ENCODE measurements around the gene BCL3. TPM values are rescaled to one million over a fixed set of nuclear protein-coding genes. Genes with fewer than 3 reads are reported as not detected.

Gene BCL3
- total RNA-seq, 1 donor from 2014 or later, result not detected

DNA sequence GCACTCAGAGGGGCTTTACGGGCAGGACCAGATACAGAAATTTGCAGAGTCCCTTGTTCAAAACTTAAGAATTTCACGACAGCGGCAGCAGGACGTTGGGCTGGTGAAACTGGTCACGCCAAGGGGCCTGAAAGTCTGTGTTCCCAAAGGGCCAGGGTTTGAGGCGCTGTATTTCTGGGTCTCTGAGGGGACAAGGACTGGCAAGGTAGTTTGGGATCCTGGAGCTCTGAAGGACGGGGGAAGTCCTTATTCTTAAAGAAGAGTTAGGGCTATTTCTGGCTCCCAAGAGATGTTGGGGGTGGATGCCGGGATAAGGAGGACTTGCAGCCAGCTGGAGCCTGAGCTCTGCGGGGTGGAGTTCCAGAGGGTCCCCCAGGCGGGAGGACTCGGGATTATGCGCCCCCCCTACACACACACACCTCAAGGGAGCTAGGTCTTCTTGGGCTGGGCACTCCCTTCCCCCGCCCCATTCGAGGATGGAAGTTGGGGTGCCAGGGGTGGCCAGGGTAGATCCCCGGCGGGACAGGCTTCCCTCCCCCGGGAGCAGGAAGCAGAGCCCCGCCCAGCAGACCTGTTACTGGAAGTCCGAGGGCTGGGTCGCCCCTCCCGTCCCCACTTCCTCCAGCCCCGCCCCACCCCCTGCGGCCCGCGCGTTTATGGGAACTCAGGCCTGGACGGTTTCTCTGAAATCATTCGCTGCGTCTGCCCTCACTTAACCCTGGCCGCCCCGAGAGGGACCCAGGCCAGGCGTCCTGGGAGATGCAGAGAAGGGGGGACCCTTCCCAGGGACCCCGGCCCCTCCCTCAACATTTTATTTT, 5.6 kb downstream of the BCL3 start:
- peak; percentile 68 for DNase-seq (ENCODE audit: low spot score)
- no peak overlapping the region for H3K27ac Mint-ChIP-seq
- H2AFZ ChIP-seq (replicated peaks), result no peak overlapping the region

DNA sequence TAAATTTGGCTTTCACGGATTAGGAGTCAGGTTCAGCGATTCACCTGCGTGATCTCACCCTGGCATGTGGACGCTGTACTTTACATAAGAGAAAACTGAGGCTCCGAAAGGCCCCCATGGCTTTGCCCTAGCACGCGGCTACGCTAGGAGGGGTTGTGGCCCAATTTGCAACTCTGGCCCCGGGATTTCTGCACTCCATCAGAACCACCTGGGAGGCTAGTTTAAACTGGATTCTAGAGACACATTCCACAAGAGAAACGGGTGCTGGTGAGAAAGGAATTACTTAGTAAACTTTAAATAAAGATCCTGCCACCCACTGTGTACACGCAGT, 6.2 kb downstream of the BCL3 start:
- Histone ChIP-seq H3K4me2 (peak overlapping the region; percentile 73), H3K36me3 (no peaks in the 10 kb centered on the region), H3K9ac (no peak overlapping the region), H3F3A (ENCODE audit: low read depth) (peaks cover 20% of the 10 kb centered on the region), H3K9me3 (ENCODE audit: low read depth) (no peaks in the 10 kb centered on the region), H3K79me2 (ENCODE audit: low read depth) (no peaks in the 10 kb centered on the region), H4K20me1 (ENCODE audit: low read depth) (peaks cover 33% of the 10 kb centered on the region), H3K4me3 (peak overlapping the region; percentile 40), H3K4me1 (peaks cover 21% of the 10 kb centered on the region), H2AFZ (replicated peaks) (no peak overlapping the region), H3K27me3 (peaks cover 100% of the 10 kb centered on the region), H3K27ac (no peak overlapping the region)
- H3K4me3 Mint-ChIP-seq, result peak overlapping the region; percentile 73
- H3K36me3 Mint-ChIP-seq, result no peaks in the 10 kb centered on the region
- no peak overlapping the region for H3K27ac Mint-ChIP-seq
- TF ChIP-seq EZH2 (IDR thresholded peaks at IDR 0.05), result peak; percentile 14
- TF ChIP-seq, protein P1, sequence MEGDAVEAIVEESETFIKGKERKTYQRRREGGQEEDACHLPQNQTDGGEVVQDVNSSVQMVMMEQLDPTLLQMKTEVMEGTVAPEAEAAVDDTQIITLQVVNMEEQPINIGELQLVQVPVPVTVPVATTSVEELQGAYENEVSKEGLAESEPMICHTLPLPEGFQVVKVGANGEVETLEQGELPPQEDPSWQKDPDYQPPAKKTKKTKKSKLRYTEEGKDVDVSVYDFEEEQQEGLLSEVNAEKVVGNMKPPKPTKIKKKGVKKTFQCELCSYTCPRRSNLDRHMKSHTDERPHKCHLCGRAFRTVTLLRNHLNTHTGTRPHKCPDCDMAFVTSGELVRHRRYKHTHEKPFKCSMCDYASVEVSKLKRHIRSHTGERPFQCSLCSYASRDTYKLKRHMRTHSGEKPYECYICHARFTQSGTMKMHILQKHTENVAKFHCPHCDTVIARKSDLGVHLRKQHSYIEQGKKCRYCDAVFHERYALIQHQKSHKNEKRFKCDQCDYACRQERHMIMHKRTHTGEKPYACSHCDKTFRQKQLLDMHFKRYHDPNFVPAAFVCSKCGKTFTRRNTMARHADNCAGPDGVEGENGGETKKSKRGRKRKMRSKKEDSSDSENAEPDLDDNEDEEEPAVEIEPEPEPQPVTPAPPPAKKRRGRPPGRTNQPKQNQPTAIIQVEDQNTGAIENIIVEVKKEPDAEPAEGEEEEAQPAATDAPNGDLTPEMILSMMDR (IDR thresholded peaks at IDR 0.05), result no peak
- no peak for TF ChIP-seq EZH2phosphoT487 (IDR thresholded peaks at IDR 0.05)
- no peak for DNase-seq (ENCODE audit: low spot score)
- H3K27me3 Mint-ChIP-seq (ENCODE audit: insufficient read depth, low read depth), result peaks cover 57% of the 10 kb centered on the region
- H3K9me3 Mint-ChIP-seq, result no peaks in the 10 kb centered on the region
- H3K4me1 Mint-ChIP-seq, result peaks cover 29% of the 10 kb centered on the region

More for the DNA sequence above, 5.6 kb downstream of the BCL3 start:
- TF ChIP-seq EZH2 (IDR thresholded peaks at IDR 0.05), result peak; percentile 67
- TF ChIP-seq, protein P1 (IDR thresholded peaks at IDR 0.05), result no peak
- no peak for TF ChIP-seq EZH2phosphoT487 (IDR thresholded peaks at IDR 0.05)
- Histone ChIP-seq H3F3A (ENCODE audit: low read depth) (peaks cover 20% of the 10 kb centered on the region), H4K20me1 (ENCODE audit: low read depth) (peaks cover 37% of the 10 kb centered on the region), H3K27me3 (peaks cover 100% of the 10 kb centered on the region), H3K79me2 (ENCODE audit: low read depth) (no peaks in the 10 kb centered on the region), H3K4me2 (peak overlapping the region; percentile 73), H3K9me3 (ENCODE audit: low read depth) (no peaks in the 10 kb centered on the region), H3K36me3 (no peaks in the 10 kb centered on the region), H3K27ac (no peak overlapping the region), H3K9ac (no peak overlapping the region), H3K4me3 (peak overlapping the region; percentile 40), H3K4me1 (peaks cover 21% of the 10 kb centered on the region)
- H3K4me3 Mint-ChIP-seq, result peak overlapping the region; percentile 78
- H3K36me3 Mint-ChIP-seq, result no peaks in the 10 kb centered on the region
- H3K4me1 Mint-ChIP-seq, result peaks cover 28% of the 10 kb centered on the region
- H3K27me3 Mint-ChIP-seq (ENCODE audit: insufficient read depth, low read depth), result peaks cover 63% of the 10 kb centered on the region
- H3K9me3 Mint-ChIP-seq, result no peaks in the 10 kb centered on the region

DNA sequence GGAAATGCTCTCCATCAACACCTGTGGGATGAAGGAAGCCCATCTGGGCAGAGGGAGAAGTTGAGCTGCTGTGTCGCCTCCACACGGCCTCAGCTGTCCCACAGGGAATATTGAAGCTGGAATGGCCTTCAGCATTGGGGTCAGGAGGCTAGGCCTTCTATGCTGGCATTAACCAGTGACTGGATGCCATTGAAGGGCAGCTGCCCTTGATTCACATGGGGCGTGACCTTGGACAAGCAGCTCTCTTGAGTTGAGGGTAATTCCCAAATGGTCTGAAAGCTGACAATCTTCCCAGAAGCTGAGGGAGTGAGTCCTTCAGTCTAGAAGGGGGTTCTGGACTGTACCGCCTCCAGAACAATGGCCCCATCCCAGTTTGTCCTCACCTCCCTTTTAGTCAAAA, 6.7 kb downstream of the BCL3 start:
- no peaks in the 10 kb centered on the region for H3K9me3 ChIP-seq (ENCODE audit: low read depth)
- H3K4me3 ChIP-seq, result no peak overlapping the region
- no peak overlapping the region for H2AFZ ChIP-seq (replicated peaks)
- peaks cover 21% of the 10 kb centered on the region for H3K4me1 ChIP-seq
- Mint-ChIP-seq H3K36me3 (no peaks in the 10 kb centered on the region), H3K4me1 (peaks cover 32% of the 10 kb centered on the region), H3K27me3 (ENCODE audit: insufficient read depth, low read depth) (peaks cover 56% of the 10 kb centered on the region), H3K9me3 (no peaks in the 10 kb centered on the region), H3K27ac (no peak overlapping the region), H3K4me3 (peak overlapping the region; percentile 73)
- peaks cover 20% of the 10 kb centered on the region for H3F3A ChIP-seq (ENCODE audit: low read depth)
- H4K20me1 ChIP-seq (ENCODE audit: low read depth), result peaks cover 33% of the 10 kb centered on the region
- H3K27me3 ChIP-seq, result peaks cover 98% of the 10 kb centered on the region
- no peaks in the 10 kb centered on the region for H3K79me2 ChIP-seq (ENCODE audit: low read depth)
- H3K27ac ChIP-seq, result no peak overlapping the region
- H3K9ac ChIP-seq, result no peak overlapping the region
- H3K36me3 ChIP-seq, result no peaks in the 10 kb centered on the region
- H3K4me2 ChIP-seq, result no peak overlapping the region
- no peak for DNase-seq (ENCODE audit: low spot score)
- TF ChIP-seq EZH2 (IDR thresholded peaks at IDR 0.05) (no peak), EZH2phosphoT487 (IDR thresholded peaks at IDR 0.05) (no peak)
- TF ChIP-seq, protein P1 (IDR thresholded peaks at IDR 0.05), result no peak
